Left colon (tissue), 2 donors: ENCODE data around the gene B4GAT1. TPM values are rescaled to one million over a fixed set of nuclear protein-coding genes. Genes with fewer than 3 reads are reported as not detected.
"Not testable (repeated sequence)": the region's sequence is repeated elsewhere in the genome, so short reads cannot be mapped to it uniquely, and the experiment has no call there.

Source experiments
- ATAC-seq: fragments of 200-7000 bp; cut with Tn5 transposase; one replicate; pipeline ENCODE4 v1.9.1; 2020; ENCODE audit warnings: mild to moderate bottlenecking, moderate library complexity
- DNase-seq, 2 donors: peaks; one replicate each; pipeline ENCODE4 v3.0.0-alpha.2; 2020
- intact Hi-C, 2 donors: fragments of 100-400 bp; cut with DNase I in 1 of 2; cut with micrococcal nuclease in 1 of 2; formaldehyde crosslinking; loops; one replicate each; pipeline versions ENCODE4 v1.11.2 to v1.14.0; 2022; cut with DNase I, micrococcal nuclease
- total RNA-seq, 2 donors: library from RNA; stranded (reverse); fragmentation: NEBNext Ultra II Directional; extraction: Animal tissue kit (Norgen Biotek cat#: 25700); gene quantifications; one replicate each; pipeline ENCODE4 v1.2.1, GENCODE V29; 2021
- donor health status: DM: no; HTN: no; CAD: no.
- donor health status: DM: yes; HTN: yes; CAD: no.

The B4GAT1 gene
- total RNA-seq, 2 donors from 2014 or later, result 13.1 to 17.1 TPM

GRCh38 chr11:66328302-66329144 lies 18.9 kb downstream of the B4GAT1 start:
- intact Hi-C loops, result no loop called here

GRCh38 chr11:66328031-66328301 lies 19.5 kb downstream of the B4GAT1 start:
- peak in 1 of 2 donors; percentile 34 for DNase-seq
- ATAC-seq, result peak; percentile 76
- intact Hi-C loops, result no loop called here

More at GRCh38 chr11:66328302-66329144, 18.9 kb downstream of the B4GAT1 start:
- ATAC-seq (peak; percentile 80), DNase-seq (peak in 1 of 2 donors; percentile 81)

- intact Hi-C loops, result no loop called here
- no peak for DNase-seq
Observed at GRCh38 chr11:66327171-66328030, 20.0 kb downstream of the B4GAT1 start.

GRCh38 chr11:66326261-66327111 lies 20.9 kb downstream of the B4GAT1 start:
- ATAC-seq, result no peak
- DNase-seq, result peak in 1 of 2 donors; percentile 19
- intact Hi-C loops, result no loop called here

More at GRCh38 chr11:66327171-66328030, 20.0 kb downstream of the B4GAT1 start:
- ATAC-seq, result no peak

GRCh38 chr11:66325263-66325671 lies 22.2 kb downstream of the B4GAT1 start:
- no peak for ATAC-seq
- intact Hi-C loops, result no loop called here
- no peak for DNase-seq

- ATAC-seq (no peak), DNase-seq (no peak)
- intact Hi-C loops, result no loop called here
Observed at GRCh38 chr11:66324664-66325063, 22.8 kb downstream of the B4GAT1 start.

- ATAC-seq (no peak), DNase-seq (no peak)
- intact Hi-C loops, result no loop called here
Observed at GRCh38 chr11:66323684-66324083, 23.7 kb downstream of the B4GAT1 start.

GRCh38 chr11:66322732-66323427 lies 24.5 kb downstream of the B4GAT1 start:
- intact Hi-C loops, result no loop called here
- DNase-seq (no peak), ATAC-seq (no peak)

GRCh38 chr11:66321606-66322005 lies 25.8 kb downstream of the B4GAT1 start:
- ATAC-seq (no peak), DNase-seq (no peak)
- intact Hi-C loops, result no loop called here

- ATAC-seq, intact Hi-C loops: not testable (repeated sequence)
Observed at GRCh38 chr11:66320748-66321147, 26.7 kb downstream of the B4GAT1 start.

GRCh38 chr11:66320289-66320688 lies 27.1 kb downstream of the B4GAT1 start:
- DNase-seq, ATAC-seq, intact Hi-C loops: not testable (repeated sequence)

More at GRCh38 chr11:66320748-66321147, 26.7 kb downstream of the B4GAT1 start:
- DNase-seq, result not testable (repeated sequence)

- ATAC-seq (no peak), DNase-seq (no peak)
- intact Hi-C loops, result no loop called here
Observed at GRCh38 chr11:66318600-66318970, 28.8 kb downstream of the B4GAT1 start.

- intact Hi-C loops, result no loop called here
- no peak for ATAC-seq
- peak in 1 of 2 donors; percentile 47 for DNase-seq
Observed at GRCh38 chr11:66317723-66318599, 29.5 kb downstream of the B4GAT1 start.

- ATAC-seq (no peak), DNase-seq (peak in 1 of 2 donors; percentile 39)
- intact Hi-C loops, result no loop called here
Observed at GRCh38 chr11:66317322-66317722, 30.1 kb downstream of the B4GAT1 start.

GRCh38 chr11:66316849-66317251 lies 30.6 kb downstream of the B4GAT1 start, which contains the start of gene CD248:
Gene CD248 (minus strand): TSS chr11:66317044. CDS start chr11:66317027, 17 bp downstream.
- intact Hi-C loops, result no loop called here
- DNase-seq (peak in 1 of 2 donors; percentile 55), ATAC-seq (no peak)

GRCh38 chr11:66315921-66316811 lies 31.3 kb downstream of the B4GAT1 start:
- ATAC-seq (no peak), DNase-seq (peak in 1 of 2 donors; percentile 14)
- intact Hi-C loops, result no loop called here
